Measurements from ENCODE around the gene CKB. TPM values are rescaled to one million over a fixed set of nuclear protein-coding genes. Genes with fewer than 3 reads are reported as not detected.
"Not testable (repeated sequence)": the region's sequence is repeated elsewhere in the genome, so short reads cannot be mapped to it uniquely, and the experiment has no call there.

CKB gene
- total RNA-seq, 3 donors from 2014 or later: 1,316 to 3,346 (median 2,079) TPM

GRCh38 chr14:103516426-103517173 is 6.0 kb downstream of the CKB start:
- H3K4me3 ChIP-seq: no peak overlapping the region
- intact Hi-C loops (cut with DNase I, micrococcal nuclease): no loop called here
- H3K4me1 ChIP-seq (ENCODE audit: low read depth): peaks cover 29% of the 10 kb centered on the region
- no peaks in the 10 kb centered on the region for H3K9me3 ChIP-seq
- DNase-seq (peak in 1 of 3 donors; percentile 14), ATAC-seq (no peak)
- H3K36me3 ChIP-seq (ENCODE audit: low read depth): no peaks in the 10 kb centered on the region
- no peak for TF ChIP-seq CTCF (IDR thresholded peaks at IDR 0.05)

GRCh38 chr14:103514596-103515421 is 7.8 kb downstream of the CKB start:
- no peak for ATAC-seq
- Histone ChIP-seq H3K4me3 (no peak overlapping the region), H3K9me3 (no peaks in the 10 kb centered on the region), H3K4me1 (ENCODE audit: low read depth) (peaks cover 22% of the 10 kb centered on the region), H3K36me3 (ENCODE audit: low read depth) (no peaks in the 10 kb centered on the region)
- intact Hi-C loops (cut with DNase I, micrococcal nuclease): no loop called here
- TF ChIP-seq CTCF (IDR thresholded peaks at IDR 0.05): no peak
- peak in 1 of 3 donors; percentile 27 for DNase-seq

- peaks cover 14% of the 10 kb centered on the region for H3K4me1 ChIP-seq (ENCODE audit: low read depth)
- TF ChIP-seq CTCF (IDR thresholded peaks at IDR 0.05): no peak
- no peak overlapping the region for H3K4me3 ChIP-seq
- peak in 2 of 3 donors; percentile 68 to 74 for DNase-seq
- intact Hi-C loops (cut with DNase I, micrococcal nuclease): no loop called here
- no peaks in the 10 kb centered on the region for H3K9me3 ChIP-seq
- no peaks in the 10 kb centered on the region for H3K36me3 ChIP-seq (ENCODE audit: low read depth)
- peak; percentile 85 for ATAC-seq
These were observed 9.7 kb downstream of the CKB start for GRCh38 chr14:103512701-103513611.

GRCh38 chr14:103512180-103512579 is 10.4 kb downstream of the CKB start:
- H3K9me3 ChIP-seq; DNase-seq; H3K4me3 ChIP-seq; intact Hi-C loops (cut with DNase I, micrococcal nuclease); ATAC-seq; H3K36me3 ChIP-seq (ENCODE audit: low read depth): not testable (repeated sequence)
- peaks cover 14% of the 10 kb centered on the region for H3K4me1 ChIP-seq (ENCODE audit: low read depth)

- Histone ChIP-seq H3K4me3 (no peak overlapping the region), H3K4me1 (ENCODE audit: low read depth) (peaks cover 14% of the 10 kb centered on the region), H3K36me3 (ENCODE audit: low read depth) (no peaks in the 10 kb centered on the region), H3K9me3 (no peaks in the 10 kb centered on the region)
- ATAC-seq (no peak), DNase-seq (no peak)
- intact Hi-C loops (cut with DNase I, micrococcal nuclease): no loop called here
- TF ChIP-seq CTCF (IDR thresholded peaks at IDR 0.05): no peak
These were observed 11.6 kb downstream of the CKB start for GRCh38 chr14:103510724-103511693.
